ENCODE results near the gene SLK. TPM values are rescaled to one million over a fixed set of nuclear protein-coding genes. Genes with fewer than 3 reads are reported as not detected.

The SLK gene
- total RNA-seq, 1 experiment from 2014 or later: 40.8 TPM

- ATAC-seq (0 out of 2 replicates have a peak, but pooled peaks have one; percentile 5), DNase-seq (ENCODE audit: low read depth, low spot score) (no peak)
- H3K9me3 ChIP-seq (ENCODE audit: control insufficient read depth, insufficient read depth, low read depth, low read length): no peaks in the 10 kb centered on the region
- TF ChIP-seq SIN3A (IDR thresholded peaks at IDR 0.05; ENCODE audit: borderline replicate concordance, insufficient read depth, low read depth, low read length) (no peak), CTCF (IDR thresholded peaks at IDR 0.05) (no peak), TCF7L2 (IDR thresholded peaks at IDR 0.05; ENCODE audit: low read depth, low read length) (no peak), REST (IDR thresholded peaks at IDR 0.05; ENCODE audit: insufficient read depth in 1 of 2, low read depth in 2 of 2, low read length in 1 of 2) (no peak)
- BruUV-seq (replicated peaks): no TSS peak
- H3K36me3 ChIP-seq (ENCODE audit: control insufficient read depth, insufficient read depth, low read length): peaks cover 9% of the 10 kb centered on the region; the same call in 1 of the 2 replicates
- peaks cover 23% of the 10 kb centered on the region for H3K4me1 ChIP-seq (ENCODE audit: control insufficient read depth, insufficient read depth, low read length)
- peak overlapping the region; percentile 92 for H3K27ac ChIP-seq (ENCODE audit: low read length)
- no peaks in the 10 kb centered on the region for H3K27me3 ChIP-seq (ENCODE audit: control insufficient read depth, insufficient read depth, low read length)
- in situ Hi-C loops (cut with HindIII; ENCODE audit: low pct_unique_long_range_greater_than_20kb, low sequenced_read_pairs) (no loop called here), intact Hi-C loops (cut with micrococcal nuclease; ENCODE audit: unreplicated experiment) (loop anchor here (5.0 kb wide), 2 partner anchors 52 to 82 kb away; partner anchors contain the start of gene STN1)
- ChIA-PET CTCF (interaction anchor here (0.6 kb wide), 1 partner anchor 85 kb away, joined by 5 read pairs; no protein-coding TSS in a partner anchor), POLR2A (interaction anchor here (0.5 kb wide), 1 partner anchor 21 kb away, joined by 3 read pairs; no protein-coding TSS in a partner anchor)
- H3K4me3 ChIP-seq (ENCODE audit: low read depth in 2 of 2, low read length in 2 of 2): peak overlapping the region; percentile 95 to 99
These were observed 2.5 kb downstream of the SLK start for GRCh38 chr10:103969436-103969835.

- BruUV-seq (replicated peaks): no TSS peak
- Histone ChIP-seq H3K4me1 (ENCODE audit: control insufficient read depth, insufficient read depth, low read length) (peaks cover 23% of the 10 kb centered on the region), H3K4me3 (ENCODE audit: low read depth in 2 of 2, low read length in 2 of 2) (peak overlapping the region; percentile 95 to 99), H3K36me3 (ENCODE audit: control insufficient read depth, insufficient read depth, low read length) (peaks cover 9% of the 10 kb centered on the region; the same call in 1 of the 2 replicates), H3K27me3 (ENCODE audit: control insufficient read depth, insufficient read depth, low read length) (no peaks in the 10 kb centered on the region), H3K9me3 (ENCODE audit: control insufficient read depth, insufficient read depth, low read depth, low read length) (no peaks in the 10 kb centered on the region), H3K27ac (ENCODE audit: low read length) (peak overlapping the region; percentile 92)
- CTCF ChIA-PET: interaction anchor here (0.6 kb wide), 1 partner anchor 86 kb away, joined by 5 read pairs; no protein-coding TSS in a partner anchor
- intact Hi-C loops (cut with micrococcal nuclease; ENCODE audit: unreplicated experiment) (loop anchor here (5.0 kb wide), 2 partner anchors 53 to 83 kb away; partner anchors contain the start of gene STN1), in situ Hi-C loops (cut with HindIII; ENCODE audit: low pct_unique_long_range_greater_than_20kb, low sequenced_read_pairs) (no loop called here)
- TF ChIP-seq REST (IDR thresholded peaks at IDR 0.05; ENCODE audit: insufficient read depth in 1 of 2, low read depth in 2 of 2, low read length in 1 of 2): no peak
- no peak for TF ChIP-seq TCF7L2 (IDR thresholded peaks at IDR 0.05; ENCODE audit: low read depth, low read length)
- no peak for TF ChIP-seq POLR2AphosphoS5 (IDR thresholded peaks at IDR 0.05; ENCODE audit: low read depth, low read length)
- TF ChIP-seq CTCF (IDR thresholded peaks at IDR 0.05): no peak
- TF ChIP-seq SIN3A (IDR thresholded peaks at IDR 0.05; ENCODE audit: borderline replicate concordance, insufficient read depth, low read depth, low read length): no peak
- ATAC-seq (no peak), DNase-seq (ENCODE audit: low read depth, low spot score) (no peak)
- POLR2A ChIA-PET: interaction anchor here (0.6 kb wide), 1 partner anchor 151 kb away, joined by 3 read pairs; no protein-coding TSS in a partner anchor
These were observed 3.1 kb downstream of the SLK start for GRCh38 chr10:103969857-103970627.

All from Panc1 (cell line).